Stimulated activated CD4-positive, alpha-beta T cell treated with anti-CD3 and anti-CD28 coated beads, Interleukin-15, amount 100 ng/mL, for 48 hours (primary cell): ENCODE measurements around the gene SEMA4C.
A peak's percentile ranks its signal among the peaks of the same experiment; 100 is the strongest.

Experiments
- DNase-seq, 2 donors: peaks; one replicate each; pipeline ENCODE4 v3.0.0-alpha.2; 2020; ENCODE audit warnings: low read depth in 2 of 2

The SEMA4C gene

DNA sequence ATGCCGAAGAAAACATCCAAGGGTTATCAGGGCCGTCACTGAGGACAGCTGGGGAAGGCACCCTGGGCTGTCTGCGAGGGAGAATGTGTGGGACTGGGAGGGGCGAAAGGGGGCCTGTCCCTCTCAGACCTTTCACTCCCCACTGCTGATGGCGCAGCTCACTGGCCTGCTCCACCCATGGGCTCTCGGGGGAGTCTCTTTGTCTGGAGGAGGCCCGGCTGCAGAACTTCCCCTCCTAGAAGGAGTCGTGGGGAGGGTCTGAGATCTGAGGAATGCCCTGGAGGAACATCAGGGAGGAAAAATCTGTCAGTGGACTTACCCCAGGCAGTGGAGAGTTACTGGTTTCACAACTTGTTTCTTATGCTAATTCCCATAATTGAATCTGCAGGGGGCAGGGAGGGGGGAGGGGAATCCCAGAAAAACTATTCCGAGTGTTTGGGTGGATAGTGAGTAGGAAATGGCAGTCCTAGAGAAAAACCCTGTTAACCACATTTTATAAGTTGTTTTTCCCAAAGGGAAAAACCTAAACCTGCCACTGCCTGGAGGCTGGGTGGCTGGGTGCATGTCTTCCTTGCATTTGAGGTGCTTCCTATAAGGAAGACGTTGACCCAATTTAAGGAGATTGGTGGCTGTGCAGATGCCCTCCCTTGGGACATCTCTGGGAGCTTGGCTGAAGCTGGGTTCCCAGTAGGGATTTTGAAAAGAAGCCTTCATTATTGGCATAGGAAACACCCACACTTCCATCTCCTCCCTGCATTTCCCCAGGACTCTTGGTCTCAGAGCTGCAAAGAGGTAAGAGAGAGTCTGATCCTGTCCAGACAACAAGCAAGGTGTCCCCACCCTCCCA is 11.7 kb upstream of the SEMA4C start:
- DNase-seq, result no peak

DNA sequence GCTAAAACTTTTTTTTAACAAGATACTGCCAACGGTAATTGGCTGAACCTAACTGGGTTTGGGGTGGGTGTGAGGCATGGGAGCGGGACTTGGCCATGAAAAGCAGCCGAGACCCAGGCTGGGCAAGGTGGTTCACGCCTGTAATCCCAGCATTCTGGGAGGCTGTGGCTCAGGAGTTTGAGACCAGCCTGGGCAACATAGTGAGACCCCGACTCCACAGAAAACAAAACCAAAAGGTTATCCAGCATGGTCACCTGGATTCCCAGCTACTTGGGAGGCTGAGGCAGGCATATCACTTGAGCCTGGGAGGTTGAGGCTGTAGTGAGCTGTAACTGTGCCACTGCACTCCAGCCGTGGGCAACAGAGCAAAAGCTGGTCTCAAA is 11.0 kb upstream of the SEMA4C start:
- no peak for DNase-seq

GRCh38 chr2:96879545-96880040 is 9.7 kb upstream of the SEMA4C start:
- no peak for DNase-seq

DNA sequence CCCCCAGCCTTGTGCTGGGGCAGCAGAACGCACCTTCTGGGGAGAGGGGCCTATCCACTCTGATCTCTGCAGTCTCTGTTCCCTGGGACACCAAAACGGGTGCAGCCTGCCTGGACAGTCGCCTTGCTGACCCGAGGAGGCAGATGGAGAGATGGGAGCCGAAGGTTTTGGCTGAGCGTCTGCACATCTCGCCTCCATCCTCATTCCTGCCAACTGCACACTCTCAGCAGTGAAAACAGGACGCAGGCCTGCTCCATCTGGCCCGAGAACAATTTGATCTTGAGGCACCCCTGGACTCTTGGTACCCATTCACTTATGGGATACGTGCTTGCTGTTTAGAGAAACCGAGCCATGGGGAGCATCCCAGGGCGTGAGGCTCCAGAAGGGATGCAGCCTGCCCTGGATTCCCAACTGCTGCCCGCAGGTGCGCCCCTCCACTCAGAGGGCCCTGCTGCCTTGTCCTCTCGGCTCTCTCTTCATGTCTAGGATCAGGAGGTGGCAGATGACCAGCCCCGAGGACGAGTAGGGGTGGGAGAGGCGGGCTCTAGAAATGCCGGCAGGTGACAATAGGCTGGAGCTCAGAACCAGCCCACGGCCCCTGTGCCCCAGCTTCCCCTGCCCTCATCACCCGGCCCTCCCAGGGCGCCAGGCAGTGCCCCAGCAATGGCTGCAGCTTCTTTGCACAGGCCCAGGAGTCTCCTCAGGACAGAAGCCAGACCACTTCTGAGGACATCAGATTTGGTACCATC is 9.1 kb upstream of the SEMA4C start:
- no peak for DNase-seq

- no peak for DNase-seq
These were observed 8.3 kb upstream of the SEMA4C start for GRCh38 chr2:96878171-96878570.

DNA sequence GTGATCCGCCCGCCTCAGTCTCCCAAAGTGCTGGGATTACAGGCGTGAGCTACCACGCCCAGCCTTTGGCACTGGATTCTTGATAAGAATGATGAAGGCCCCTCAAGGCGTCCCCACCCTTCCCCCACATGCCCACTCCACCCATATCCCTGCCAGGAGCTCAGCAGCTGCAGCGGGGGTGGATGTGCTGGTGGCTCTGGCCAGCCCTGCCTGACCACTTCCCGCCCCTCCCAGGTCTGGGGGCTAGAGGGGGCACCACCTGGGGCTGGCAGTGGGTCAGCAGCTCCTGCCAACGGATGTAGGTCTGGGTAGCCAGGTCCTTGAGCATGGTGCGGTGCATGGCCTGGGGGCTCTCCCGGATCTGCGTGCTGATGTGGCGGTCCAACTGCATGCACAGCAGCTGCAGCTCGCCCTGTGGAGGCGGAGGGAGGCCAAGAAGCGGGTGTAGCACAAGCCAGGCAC is 7.8 kb upstream of the SEMA4C start:
- no peak for DNase-seq

DNA sequence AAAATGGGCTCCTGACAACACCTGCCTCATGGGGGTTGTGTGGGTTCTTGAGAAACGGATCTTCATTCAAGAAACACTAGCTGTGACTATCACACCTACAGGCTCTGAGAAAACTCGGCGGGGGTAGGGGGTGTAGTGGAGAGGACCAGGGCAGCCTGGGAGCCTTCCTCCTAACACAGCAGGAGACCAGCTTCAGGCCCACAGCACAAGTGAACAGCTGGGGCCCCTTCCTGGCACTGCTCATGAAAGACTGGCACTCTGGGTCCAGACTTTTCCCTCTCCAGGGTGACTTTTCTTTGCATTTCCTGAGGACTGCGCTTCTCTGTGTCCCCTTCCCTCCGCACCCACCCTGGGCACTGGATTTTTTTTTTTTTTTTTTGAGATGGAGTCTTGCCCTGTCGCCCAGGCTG is 7.2 kb upstream of the SEMA4C start:
- no peak for DNase-seq

GRCh38 chr2:96876269-96877041 is 6.6 kb upstream of the SEMA4C start:
- no peak for DNase-seq

DNA sequence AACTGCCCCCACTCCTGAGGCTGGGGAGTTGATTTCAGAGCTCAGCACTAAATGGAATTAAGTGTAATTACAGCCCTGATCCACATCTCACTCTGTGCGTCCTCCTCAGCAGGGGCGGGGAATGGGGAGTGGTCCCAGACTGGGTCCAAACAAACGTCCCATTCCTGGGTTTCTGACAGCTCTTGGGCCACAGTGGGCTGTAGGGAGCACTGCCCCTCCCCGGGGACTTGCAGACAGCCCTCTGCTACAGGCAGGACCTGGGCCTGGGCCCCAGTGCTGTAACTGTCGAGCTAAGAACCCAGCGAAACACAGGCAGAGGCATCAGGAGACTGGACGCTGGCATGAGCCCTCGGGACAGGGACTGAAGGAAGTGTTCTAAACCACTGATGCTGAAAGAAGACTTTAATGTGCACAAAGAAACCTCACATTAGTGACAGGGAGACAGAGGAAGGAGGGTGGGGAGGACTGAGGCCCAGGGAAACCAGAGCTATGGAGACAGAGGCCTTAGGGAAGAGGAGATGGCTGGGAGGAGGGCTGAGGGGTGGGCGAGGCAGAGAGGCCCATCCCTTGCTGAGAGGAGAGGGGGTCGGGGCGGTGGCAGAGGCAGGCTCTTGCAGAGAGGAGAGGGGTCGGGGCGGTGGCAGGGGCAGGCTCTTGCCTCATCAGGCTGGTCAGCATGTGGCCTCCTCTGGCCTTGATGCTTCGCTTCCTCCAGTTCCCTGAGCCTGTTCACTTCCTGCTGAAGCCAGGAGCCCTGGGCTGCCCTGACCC is 5.8 kb upstream of the SEMA4C start:
- no peak for DNase-seq

GRCh38 chr2:96874198-96874831 is 4.4 kb upstream of the SEMA4C start:
- no peak for DNase-seq

- no peak for DNase-seq
These were observed 3.8 kb upstream of the SEMA4C start for GRCh38 chr2:96873651-96874096.

GRCh38 chr2:96872591-96873349 is 2.9 kb upstream of the SEMA4C start:
- DNase-seq, result no peak

DNA sequence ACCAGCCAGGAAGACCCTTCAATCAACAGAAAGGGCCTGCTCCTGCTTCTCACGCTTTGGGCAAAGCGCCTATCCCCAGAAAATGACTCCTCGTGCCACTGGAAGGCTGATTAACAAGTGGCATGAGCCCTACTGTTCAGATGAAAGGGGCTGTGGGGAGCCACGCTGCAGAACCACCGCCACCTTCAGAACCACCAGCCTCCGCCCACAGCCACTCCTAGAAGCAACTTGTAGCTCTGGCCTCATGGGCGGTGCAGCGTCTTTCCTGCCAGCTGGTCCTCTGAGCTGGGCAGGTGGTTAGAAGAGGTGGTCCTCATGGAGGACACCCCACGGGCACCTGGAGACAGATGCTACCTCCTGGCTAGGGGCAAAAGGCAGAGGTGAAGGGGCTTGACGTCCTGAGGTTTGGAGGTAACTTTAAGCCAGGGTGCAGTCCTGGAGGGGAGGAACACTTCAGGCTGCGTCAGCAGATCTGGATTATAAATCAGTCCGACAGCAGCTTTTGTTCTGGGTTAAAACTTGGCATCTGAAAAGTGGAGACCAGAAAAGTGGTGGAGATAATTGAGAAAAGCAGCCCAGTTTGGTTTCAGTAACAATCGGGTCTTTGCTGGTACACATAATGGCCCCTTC is 861 bp upstream of the SEMA4C start:
- DNase-seq, result peak in 1 of 2 donors; percentile 33

- DNase-seq, result no peak
These were observed 529 bp downstream of the SEMA4C start for GRCh38 chr2:96869281-96869821.

DNA sequence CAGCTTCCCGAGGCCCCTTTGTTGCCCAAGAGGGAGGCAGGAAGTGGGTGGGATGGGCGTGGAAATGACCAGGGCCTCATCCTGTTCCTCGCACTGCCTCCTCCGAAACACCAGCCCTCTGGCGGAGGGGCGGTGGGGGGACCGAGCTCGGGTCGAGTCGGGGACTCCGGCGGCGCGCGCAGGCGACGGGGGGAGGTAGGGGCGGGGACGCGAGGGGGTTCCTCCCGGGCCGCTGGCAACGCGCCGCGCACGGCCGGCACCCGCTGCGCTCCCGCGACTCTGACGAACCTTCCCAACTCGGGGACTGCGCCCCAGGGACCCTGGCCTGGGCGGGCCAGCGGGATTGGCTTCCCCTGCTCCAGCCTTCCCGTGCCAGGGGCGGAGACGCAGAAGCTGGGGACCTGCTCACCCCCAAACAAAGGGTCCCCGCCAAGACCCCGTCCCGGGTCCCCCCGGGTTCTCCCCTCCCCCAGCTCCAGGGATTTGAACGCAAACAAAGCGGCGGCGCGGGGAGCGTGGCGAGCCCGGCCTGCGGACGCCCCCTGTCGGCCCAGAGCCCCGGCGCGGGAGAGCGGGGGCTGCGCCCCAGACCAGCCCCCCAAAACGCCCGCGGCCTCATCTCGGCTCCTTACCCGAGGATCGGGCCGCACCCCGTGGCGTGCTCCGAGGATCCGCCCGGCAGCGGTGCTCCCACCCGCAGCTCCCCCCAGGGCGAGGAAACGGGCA is 1.2 kb downstream of the SEMA4C start:
- peak in 1 of 2 donors; percentile 57 for DNase-seq

DNA sequence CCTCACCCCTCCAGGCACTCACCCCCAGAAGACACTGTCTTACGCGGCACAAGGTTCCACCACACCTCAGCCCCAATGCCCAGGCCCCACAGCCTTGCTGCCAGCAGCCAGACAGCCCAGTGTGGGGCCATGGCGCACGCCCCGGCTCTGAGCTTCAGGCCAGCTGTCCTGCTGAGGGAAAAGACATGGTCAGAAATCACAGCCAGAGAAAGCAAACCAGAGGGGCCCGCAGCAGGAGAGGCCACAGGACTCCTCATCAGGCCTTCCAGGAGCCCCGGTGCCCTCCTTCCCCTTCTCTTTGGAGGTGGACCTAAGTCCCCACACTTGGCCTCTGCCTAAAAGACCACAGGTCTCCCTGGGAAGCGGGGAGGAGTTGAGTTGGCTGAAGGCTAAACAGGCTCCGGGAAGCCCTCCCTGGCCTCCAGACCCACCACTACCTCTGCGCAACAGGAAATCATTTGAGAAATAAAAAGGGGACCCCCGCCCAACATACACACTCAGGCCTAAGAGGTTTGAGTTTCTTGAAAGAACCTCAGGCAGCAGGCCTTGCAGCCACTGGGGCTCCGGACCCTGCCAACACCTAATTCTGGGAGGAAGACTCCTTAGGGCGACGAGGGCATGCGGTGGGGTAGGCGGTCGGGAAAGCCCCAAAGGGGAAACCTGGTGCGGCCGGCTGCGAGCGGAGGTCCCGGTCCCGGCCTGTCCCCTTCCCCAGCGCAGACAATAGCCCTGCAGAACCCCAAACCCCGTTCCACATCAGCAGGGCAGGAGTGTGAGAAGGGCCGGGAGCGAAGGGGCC is 1.9 kb downstream of the SEMA4C start:
- DNase-seq, result no peak

- DNase-seq, result no peak
These were observed 2.7 kb downstream of the SEMA4C start for GRCh38 chr2:96866986-96867755.
